Activated naive CD8-positive, alpha-beta T cell treated with anti-CD3 and anti-CD28 coated beads, Interleukin-2, amount 10 ng/mL, durations not matched to agents 7 days and 5 days (primary cell): ENCODE measurements around the gene LAMTOR1. TPM values are rescaled to one million over a fixed set of nuclear protein-coding genes. Genes with fewer than 3 reads are reported as not detected.

ENCODE experiments used
- ATAC-seq: fragments of 150-1000 bp; cut with Tn5 transposase; one replicate; pipeline ENCODE4 v1.10.0; 2021; ENCODE audit warnings: low read depth, moderate library complexity
- POLR2A ChIA-PET: fragments of 350-600 bp; sonication (Branson Sonifier 250); formaldehyde crosslinking; loops from one replicate; lab custom pipeline; 2021; ENCODE audit warnings: antibody characterized with exemption; lab: Charles Lee
- DNase-seq: peaks from one replicate; pipeline ENCODE4 v3.0.0; 2021
- H3K27ac Mint-ChIP-seq: one replicate; pipeline ENCODE4 v1.8.0; 2022; ENCODE audit warnings: mild to moderate bottlenecking, mixed read lengths
- H3K27me3 Mint-ChIP-seq: one replicate; pipeline ENCODE4 v1.8.0; 2022; ENCODE audit warnings: mild to moderate bottlenecking, moderate library complexity, mixed read lengths
- H3K36me3 Mint-ChIP-seq: one replicate; pipeline ENCODE4 v1.8.0; 2021; ENCODE audit warnings: mild to moderate bottlenecking, mixed read lengths
- H3K4me1 Mint-ChIP-seq: one replicate; pipeline ENCODE4 v1.8.0; 2021; ENCODE audit warnings: mixed read lengths
- H3K4me3 Mint-ChIP-seq: one replicate; pipeline ENCODE4 v1.8.0; 2022; ENCODE audit warnings: mild to moderate bottlenecking, moderate library complexity, mixed read lengths
- H3K9me3 Mint-ChIP-seq: one replicate; pipeline ENCODE4 v1.8.0; 2021; ENCODE audit warnings: mixed read lengths
- total RNA-seq, 2 experiments: library from RNA; stranded (reverse); gene quantifications; one replicate each; pipeline ENCODE4 v1.2.3, GENCODE V29; 2021

Gene LAMTOR1
- total RNA-seq, 2 experiments from 2014 or later: 65.6 to 70.5 TPM

DNA sequence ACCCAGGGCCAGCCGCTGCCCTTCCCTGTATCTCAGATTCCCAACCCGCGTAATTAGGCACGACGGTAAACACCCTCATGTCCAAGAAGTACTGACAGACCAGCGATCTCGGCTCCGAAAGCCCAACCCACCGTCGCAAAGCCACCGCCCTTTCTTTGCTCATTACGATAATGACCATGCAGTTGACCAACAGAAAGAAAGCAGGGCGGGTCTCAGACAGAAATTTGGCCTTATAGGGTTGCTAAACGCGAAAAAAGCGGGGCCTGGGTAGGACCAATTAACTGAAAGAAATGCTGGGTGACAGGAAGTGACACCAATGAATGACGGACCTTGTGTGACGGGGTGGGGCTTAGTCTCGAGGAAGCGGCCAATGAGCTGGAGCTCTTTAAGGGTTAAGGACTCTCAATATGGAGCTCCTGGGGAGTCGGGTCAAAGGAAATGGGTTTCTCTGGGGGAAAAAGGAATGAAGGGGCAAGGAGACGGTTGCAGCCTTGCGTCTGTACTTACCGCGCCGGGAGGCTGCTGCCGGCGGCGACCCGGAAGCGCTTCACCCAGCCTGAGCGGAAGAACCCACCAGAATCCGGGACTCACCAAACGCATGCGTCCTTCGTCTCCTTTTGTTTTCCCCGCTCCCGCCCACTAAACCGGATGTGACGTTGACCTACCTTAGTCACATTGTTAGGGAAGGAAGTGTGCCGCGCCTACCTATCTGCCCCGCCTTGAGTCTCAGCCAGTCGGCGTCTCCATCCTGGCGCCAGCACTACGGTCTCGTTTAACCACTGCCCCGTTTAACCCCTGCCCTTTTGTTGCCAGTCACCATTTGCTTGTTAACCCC lies 9.3 kb upstream of the LAMTOR1 start, which contains the start of gene ANAPC15:
ANAPC15 (minus strand) TSS at position 553 of the 835 bp plus-strand sequence. CDS start 1,419 bp downstream, outside the sequence.
- POLR2A ChIA-PET: interaction anchor here (0.9 to 3.0 kb wide), 15 partner anchors 12 to 185 kb away, joined by 3 to 27 read pairs (median 5); partner anchors contain the start of genes IL18BP, INPPL1, LAMTOR1 and RNF121
- Mint-ChIP-seq H3K36me3 (peaks cover 3% of the 10 kb centered on the region), H3K4me1 (peaks cover 24% of the 10 kb centered on the region), H3K9me3 (peaks cover 2% of the 10 kb centered on the region), H3K4me3 (peak within 1 kb of the TSS; percentile 94), H3K27ac (peak within 1 kb of the TSS; percentile 99), H3K27me3 (no peaks in the 10 kb centered on the region)
- DNase-seq: peak; percentile 89
- peak; percentile 89 for ATAC-seq

DNA sequence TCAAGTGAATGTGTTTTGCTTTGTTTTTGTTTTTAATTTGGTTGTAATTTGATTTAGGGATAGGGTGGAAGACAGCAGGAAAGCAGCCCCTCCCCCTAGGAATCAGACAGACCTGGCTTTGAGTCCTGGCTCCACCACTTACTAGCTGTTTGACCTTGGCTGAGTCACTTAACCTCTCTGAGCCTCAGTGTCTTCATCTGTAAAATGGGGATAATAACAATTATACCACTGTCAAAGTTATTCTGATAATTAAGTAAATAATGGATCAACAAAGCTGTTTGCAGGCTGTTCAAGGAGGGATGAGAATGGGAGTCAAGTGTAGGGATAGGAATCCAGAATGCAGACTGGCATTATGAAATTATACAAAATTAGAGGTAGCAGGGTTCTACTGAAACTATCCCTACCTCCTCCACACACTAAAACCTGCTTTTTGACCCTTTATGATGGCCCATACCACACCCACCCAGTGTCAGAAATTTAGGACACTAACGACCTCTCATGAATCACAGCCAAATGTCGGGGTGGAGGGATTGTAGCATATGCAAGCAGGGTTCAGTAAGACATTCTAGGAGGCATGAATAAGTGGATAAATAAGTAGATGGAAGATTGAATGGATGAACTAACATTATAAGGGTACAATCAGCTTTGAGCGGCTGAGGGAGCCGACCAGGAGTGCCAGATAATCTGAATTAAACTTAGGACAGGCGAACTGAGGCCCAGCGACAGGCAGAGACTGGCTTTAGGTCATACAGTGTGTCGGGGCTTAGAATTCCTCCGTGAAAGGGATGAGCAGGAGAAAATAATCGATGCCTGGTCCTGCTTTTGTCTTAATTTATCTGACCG lies 8.4 kb upstream of the LAMTOR1 start:
- peaks cover 5% of the 10 kb centered on the region for H3K36me3 Mint-ChIP-seq
- ATAC-seq (peak; percentile 0), DNase-seq (no peak)
- H3K4me3 Mint-ChIP-seq: peak overlapping the region; percentile 94
- POLR2A ChIA-PET: interaction anchor here (0.6 to 3.0 kb wide), 14 partner anchors 11 to 677 kb away, joined by 3 to 27 read pairs (median 6); partner anchors contain the start of genes INPPL1, LAMTOR1, RNF121 and XNDC1N
- peak overlapping the region; percentile 99 for H3K27ac Mint-ChIP-seq
- H3K9me3 Mint-ChIP-seq: peaks cover 2% of the 10 kb centered on the region
- peaks cover 23% of the 10 kb centered on the region for H3K4me1 Mint-ChIP-seq
- H3K27me3 Mint-ChIP-seq: no peaks in the 10 kb centered on the region

DNA sequence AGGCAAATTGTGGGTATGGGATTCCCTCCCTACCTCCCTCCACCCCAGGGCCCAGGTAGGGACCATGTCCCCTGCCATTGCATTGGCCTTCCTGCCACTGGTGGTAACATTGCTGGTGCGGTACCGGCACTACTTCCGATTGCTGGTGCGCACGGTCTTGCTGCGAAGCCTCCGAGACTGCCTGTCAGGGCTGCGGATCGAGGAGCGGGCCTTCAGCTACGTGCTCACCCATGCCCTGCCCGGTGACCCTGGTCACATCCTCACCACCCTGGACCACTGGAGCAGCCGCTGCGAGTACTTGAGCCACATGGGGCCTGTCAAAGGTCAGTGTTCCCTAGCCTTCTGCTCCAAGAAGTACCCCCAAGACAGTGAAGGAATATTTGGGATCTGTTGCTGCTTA lies 2.8 kb upstream of the LAMTOR1 start, which contains the start of gene TOMT:
TOMT (plus strand) TSS at position 37 of the 400 bp plus-strand sequence; CDS start at position 65, 28 bp downstream.
- Mint-ChIP-seq H3K9me3 (no peaks in the 10 kb centered on the region), H3K27ac (peak within 1 kb of the TSS; percentile 30), H3K36me3 (peaks cover 13% of the 10 kb centered on the region), H3K4me1 (peaks cover 28% of the 10 kb centered on the region), H3K27me3 (no peaks in the 10 kb centered on the region), H3K4me3 (no peak within 1 kb of the TSS)
- DNase-seq (no peak), ATAC-seq (no peak)
- POLR2A ChIA-PET: no interaction called here

DNA sequence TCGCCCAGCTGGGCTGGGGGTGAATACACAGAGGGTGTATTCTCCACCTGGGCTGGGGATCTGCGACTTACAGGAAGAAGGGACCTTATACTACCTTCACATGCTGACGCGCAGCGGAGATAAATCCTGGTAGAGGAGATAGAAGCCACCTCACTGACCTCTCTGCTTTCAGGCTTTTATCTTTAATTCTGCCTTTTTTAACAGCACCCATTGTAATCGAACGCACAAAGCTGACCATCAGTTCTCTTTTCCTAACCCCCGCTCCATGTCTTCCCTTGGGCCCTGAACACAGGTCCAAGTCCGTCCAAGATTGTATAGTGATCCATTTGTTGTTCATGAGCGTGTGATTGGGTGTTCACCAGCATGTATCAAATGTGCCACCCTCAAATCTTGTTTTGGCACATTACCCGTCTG lies 664 bp upstream of the LAMTOR1 start:
- Mint-ChIP-seq H3K27ac (peak overlapping the region; percentile 91), H3K9me3 (no peaks in the 10 kb centered on the region), H3K4me3 (peak overlapping the region; percentile 97), H3K4me1 (peaks cover 33% of the 10 kb centered on the region), H3K36me3 (peaks cover 16% of the 10 kb centered on the region), H3K27me3 (no peaks in the 10 kb centered on the region)
- DNase-seq (no peak), ATAC-seq (no peak)
- POLR2A ChIA-PET: interaction anchor here (0.8 kb wide), 1 partner anchor 63 kb away, joined by 3 read pairs; no protein-coding TSS in a partner anchor

DNA sequence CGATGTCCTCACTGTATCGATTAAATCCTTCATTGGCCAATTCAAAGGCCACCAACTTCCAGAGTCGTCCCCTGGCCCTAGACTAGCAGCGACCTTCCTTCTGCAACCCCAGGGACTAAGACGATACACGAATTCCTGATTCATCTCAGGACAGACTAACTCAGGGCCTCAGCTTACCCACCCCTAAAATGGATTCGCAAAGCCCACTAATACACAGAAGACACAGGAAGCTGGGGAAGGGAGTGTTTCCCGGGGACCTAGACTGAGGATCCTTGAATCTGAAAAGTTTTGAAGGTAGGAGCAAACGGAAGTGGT lies 509 bp downstream of the LAMTOR1 start:
- H3K9me3 Mint-ChIP-seq: no peaks in the 10 kb centered on the region
- POLR2A ChIA-PET: interaction anchor here (0.8 to 4.7 kb wide), 4 partner anchors 9 to 21 kb away, joined by 3 to 27 read pairs (median 4); partner anchors contain the start of gene ANAPC15
- ATAC-seq (no peak), DNase-seq (no peak)
- no peaks in the 10 kb centered on the region for H3K27me3 Mint-ChIP-seq
- H3K4me3 Mint-ChIP-seq: peak overlapping the region; percentile 97
- peaks cover 35% of the 10 kb centered on the region for H3K4me1 Mint-ChIP-seq
- peak overlapping the region; percentile 91 for H3K27ac Mint-ChIP-seq
- H3K36me3 Mint-ChIP-seq: peaks cover 20% of the 10 kb centered on the region

DNA sequence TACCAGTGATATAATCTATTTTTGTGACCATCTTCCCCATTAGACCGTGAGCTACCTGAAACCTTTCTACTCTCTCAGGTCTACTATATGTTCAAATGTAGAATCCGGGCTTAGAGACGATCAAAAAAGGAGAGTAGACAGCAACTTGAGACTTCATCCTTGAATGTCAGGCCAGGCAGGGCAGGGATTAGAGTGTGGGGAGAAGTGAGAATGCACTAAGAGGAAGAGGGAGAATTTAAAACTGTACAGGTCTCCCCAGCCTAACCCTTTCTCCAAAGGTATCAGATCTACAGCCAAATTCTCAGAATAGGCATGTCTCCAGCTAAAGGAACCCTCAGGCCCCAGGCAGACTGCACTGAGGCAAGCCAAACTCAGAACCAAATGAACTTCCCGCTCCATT lies 935 bp downstream of the LAMTOR1 start:
- POLR2A ChIA-PET: interaction anchor here (0.8 to 4.7 kb wide), 4 partner anchors 10 to 21 kb away, joined by 3 to 27 read pairs (median 4); partner anchors contain the start of gene ANAPC15
- no peaks in the 10 kb centered on the region for H3K9me3 Mint-ChIP-seq
- no peak for ATAC-seq
- peak overlapping the region; percentile 97 for H3K4me3 Mint-ChIP-seq
- H3K36me3 Mint-ChIP-seq: peaks cover 17% of the 10 kb centered on the region
- H3K27ac Mint-ChIP-seq: peak overlapping the region; percentile 91
- no peak for DNase-seq
- H3K27me3 Mint-ChIP-seq: no peaks in the 10 kb centered on the region
- peaks cover 35% of the 10 kb centered on the region for H3K4me1 Mint-ChIP-seq

DNA sequence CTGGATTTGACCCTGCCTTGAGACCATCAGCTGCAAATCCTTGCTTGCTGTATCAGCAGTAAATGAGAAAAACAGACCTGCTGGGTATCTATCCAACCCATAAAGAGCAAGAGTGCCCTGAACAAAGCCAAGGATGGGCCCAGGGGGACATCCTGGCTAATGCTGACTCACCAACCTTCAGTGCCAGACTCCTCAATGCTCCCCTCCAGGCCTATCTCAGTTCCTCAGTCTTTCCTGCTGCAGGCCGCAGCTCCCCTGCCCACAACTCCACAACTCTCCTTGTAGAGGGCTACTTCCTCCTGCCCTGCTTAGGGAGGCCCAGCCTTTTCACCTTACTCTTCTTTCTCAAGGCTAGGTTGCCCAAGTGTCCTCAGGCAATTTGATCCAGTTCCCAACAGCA lies 2.6 kb downstream of the LAMTOR1 start:
- no peaks in the 10 kb centered on the region for H3K27me3 Mint-ChIP-seq
- H3K9me3 Mint-ChIP-seq: no peaks in the 10 kb centered on the region
- H3K4me3 Mint-ChIP-seq: no peak overlapping the region
- POLR2A ChIA-PET: interaction anchor here (1.0 to 4.7 kb wide), 3 partner anchors 9 to 124 kb away, joined by 3 to 27 read pairs (median 3); partner anchors contain the start of genes ANAPC15 and INPPL1
- peak overlapping the region; percentile 34 for H3K27ac Mint-ChIP-seq
- no peak for DNase-seq
- H3K4me1 Mint-ChIP-seq: peaks cover 35% of the 10 kb centered on the region
- no peak for ATAC-seq
- H3K36me3 Mint-ChIP-seq: peaks cover 17% of the 10 kb centered on the region

DNA sequence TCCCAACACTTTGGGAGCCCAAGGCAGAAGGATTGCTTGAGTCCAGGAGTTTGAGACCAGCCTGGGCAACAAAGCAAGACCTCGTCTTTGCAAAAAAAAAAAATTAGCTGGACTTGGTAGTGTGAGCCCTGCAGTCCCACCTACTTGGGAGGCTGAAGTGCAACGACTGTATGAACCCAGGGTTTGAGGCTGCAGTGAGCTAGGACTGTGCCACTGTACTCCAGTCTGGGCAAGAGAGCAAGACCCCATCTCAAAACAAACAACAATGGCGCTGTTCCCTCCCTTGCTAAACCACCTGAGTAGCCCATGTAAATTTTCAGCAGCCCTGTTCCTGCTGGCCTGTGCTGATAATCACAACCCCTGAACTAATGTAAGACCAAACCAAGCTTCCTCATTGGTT lies 3.1 kb downstream of the LAMTOR1 start:
- Mint-ChIP-seq H3K4me1 (peaks cover 35% of the 10 kb centered on the region), H3K9me3 (no peaks in the 10 kb centered on the region), H3K27me3 (no peaks in the 10 kb centered on the region), H3K36me3 (peaks cover 17% of the 10 kb centered on the region), H3K27ac (no peak overlapping the region), H3K4me3 (no peak overlapping the region)
- no peak for ATAC-seq
- no peak for DNase-seq
- POLR2A ChIA-PET: interaction anchor here (1.2 to 4.7 kb wide), 2 partner anchors 9 to 12 kb away, joined by 3 to 27 read pairs; partner anchors contain the start of gene ANAPC15

DNA sequence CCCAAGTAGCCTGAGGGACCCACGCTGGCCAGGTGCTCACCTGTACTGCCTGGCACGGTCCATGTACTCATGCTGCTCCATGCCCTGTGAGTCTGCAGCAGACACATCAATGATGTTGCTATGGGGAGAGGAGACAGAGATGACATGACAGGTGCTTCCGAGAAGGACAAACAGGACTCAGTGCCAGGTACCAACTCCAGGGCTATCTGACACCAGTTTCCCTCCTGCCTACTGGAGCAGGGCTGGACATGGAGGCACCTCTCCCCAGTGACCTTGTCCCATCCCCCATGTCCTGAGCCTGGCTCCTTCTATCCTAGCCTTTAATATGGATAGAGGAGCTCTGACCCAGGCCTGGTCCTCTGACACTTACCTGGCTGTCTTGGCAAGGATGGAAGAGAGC lies 4.4 kb downstream of the LAMTOR1 start:
- ATAC-seq: no peak
- DNase-seq: no peak
- POLR2A ChIA-PET: interaction anchor here (4.7 kb wide), 1 partner anchor 13 kb away, joined by 27 read pairs; the partner anchor contains the start of gene ANAPC15
- Mint-ChIP-seq H3K4me3 (no peak overlapping the region), H3K36me3 (peaks cover 18% of the 10 kb centered on the region), H3K27ac (no peak overlapping the region), H3K27me3 (no peaks in the 10 kb centered on the region), H3K9me3 (no peaks in the 10 kb centered on the region), H3K4me1 (peaks cover 33% of the 10 kb centered on the region)

DNA sequence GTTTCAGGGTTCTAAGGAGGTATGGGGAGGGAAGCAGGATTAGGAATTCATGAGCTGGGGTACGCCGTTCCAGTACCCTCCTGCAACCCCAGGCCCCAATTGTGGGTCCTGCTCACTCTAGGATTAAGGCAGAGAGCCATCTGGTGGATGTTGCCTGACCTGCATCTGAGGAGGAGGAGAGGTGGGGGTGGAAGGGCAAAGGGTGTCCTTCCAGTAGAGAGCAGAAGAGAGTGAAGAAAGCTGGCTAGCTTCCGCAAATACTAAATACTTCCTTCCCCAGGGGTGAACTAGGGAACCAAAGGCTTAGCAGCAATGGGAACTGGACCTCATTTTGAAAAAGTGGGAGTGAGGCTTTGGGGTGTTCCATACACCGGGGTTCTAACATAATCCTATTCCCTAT lies 11.8 kb downstream of the LAMTOR1 start:
- POLR2A ChIA-PET: interaction anchor here (0.8 to 1.3 kb wide), 5 partner anchors 9 to 93 kb away, joined by 3 to 4 read pairs (median 3); partner anchors contain the start of gene IL18BP
- H3K9me3 Mint-ChIP-seq: no peaks in the 10 kb centered on the region
- ATAC-seq (peak; percentile 90), DNase-seq (peak; percentile 55)
- H3K27ac Mint-ChIP-seq: no peak overlapping the region
- peaks cover 8% of the 10 kb centered on the region for H3K4me1 Mint-ChIP-seq
- H3K27me3 Mint-ChIP-seq: no peaks in the 10 kb centered on the region
- H3K36me3 Mint-ChIP-seq: peaks cover 4% of the 10 kb centered on the region
- no peak overlapping the region for H3K4me3 Mint-ChIP-seq

DNA sequence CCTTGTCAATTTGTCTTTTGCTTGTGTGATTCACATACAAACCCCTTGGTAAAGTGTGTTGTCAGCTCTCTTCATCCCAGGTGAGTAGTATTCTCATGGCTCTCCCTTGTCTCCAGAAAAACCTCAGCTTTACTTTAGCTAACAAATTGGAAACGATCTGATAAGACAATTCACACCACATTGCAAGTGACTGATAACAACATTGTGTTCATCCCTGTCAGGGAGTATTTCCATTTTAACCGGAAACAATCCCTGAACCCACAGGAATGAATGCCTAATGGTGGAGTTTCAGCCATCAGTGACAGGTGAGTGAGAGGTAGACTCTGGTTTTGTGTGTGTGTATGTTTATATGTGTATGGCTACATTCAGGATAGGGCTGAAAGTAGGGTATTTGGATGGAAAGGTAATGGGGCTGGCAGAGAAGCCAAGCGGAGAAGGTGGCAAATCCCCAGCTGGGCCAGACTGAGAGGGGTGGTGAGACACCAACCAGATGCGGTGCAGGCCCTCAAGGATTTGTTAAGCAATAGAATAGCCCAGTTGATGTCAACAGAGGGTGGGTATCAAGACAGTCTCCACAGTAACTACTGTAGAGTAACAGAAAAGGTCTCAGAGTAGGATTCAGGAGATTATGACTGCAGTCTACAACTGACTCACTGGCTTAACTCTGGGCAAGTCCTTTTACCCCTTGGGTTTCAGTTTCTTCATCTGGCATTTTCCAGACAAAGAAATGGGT lies 14.9 kb downstream of the LAMTOR1 start:
- no peaks in the 10 kb centered on the region for H3K9me3 Mint-ChIP-seq
- no peaks in the 10 kb centered on the region for H3K27me3 Mint-ChIP-seq
- POLR2A ChIA-PET: interaction anchor here (1.2 kb wide), 1 partner anchor 24 kb away, joined by 3 read pairs; the partner anchor contains the start of gene ANAPC15
- peaks cover 13% of the 10 kb centered on the region for H3K4me1 Mint-ChIP-seq
- no peak overlapping the region for H3K4me3 Mint-ChIP-seq
- no peak overlapping the region for H3K27ac Mint-ChIP-seq
- DNase-seq (no peak), ATAC-seq (no peak)
- peaks cover 6% of the 10 kb centered on the region for H3K36me3 Mint-ChIP-seq
